Kidney glomerular epithelial cell (primary cell): ENCODE measurements around the gene PLIN3.
"Not testable (repeated sequence)": the region's sequence is repeated elsewhere in the genome, so short reads cannot be mapped to it uniquely, and the experiment has no call there.

Source experiments
- DNase-seq: peaks from one replicate; lab custom pipeline; 2025; lab: John Stamatoyannopoulos, UW

Gene PLIN3

DNA sequence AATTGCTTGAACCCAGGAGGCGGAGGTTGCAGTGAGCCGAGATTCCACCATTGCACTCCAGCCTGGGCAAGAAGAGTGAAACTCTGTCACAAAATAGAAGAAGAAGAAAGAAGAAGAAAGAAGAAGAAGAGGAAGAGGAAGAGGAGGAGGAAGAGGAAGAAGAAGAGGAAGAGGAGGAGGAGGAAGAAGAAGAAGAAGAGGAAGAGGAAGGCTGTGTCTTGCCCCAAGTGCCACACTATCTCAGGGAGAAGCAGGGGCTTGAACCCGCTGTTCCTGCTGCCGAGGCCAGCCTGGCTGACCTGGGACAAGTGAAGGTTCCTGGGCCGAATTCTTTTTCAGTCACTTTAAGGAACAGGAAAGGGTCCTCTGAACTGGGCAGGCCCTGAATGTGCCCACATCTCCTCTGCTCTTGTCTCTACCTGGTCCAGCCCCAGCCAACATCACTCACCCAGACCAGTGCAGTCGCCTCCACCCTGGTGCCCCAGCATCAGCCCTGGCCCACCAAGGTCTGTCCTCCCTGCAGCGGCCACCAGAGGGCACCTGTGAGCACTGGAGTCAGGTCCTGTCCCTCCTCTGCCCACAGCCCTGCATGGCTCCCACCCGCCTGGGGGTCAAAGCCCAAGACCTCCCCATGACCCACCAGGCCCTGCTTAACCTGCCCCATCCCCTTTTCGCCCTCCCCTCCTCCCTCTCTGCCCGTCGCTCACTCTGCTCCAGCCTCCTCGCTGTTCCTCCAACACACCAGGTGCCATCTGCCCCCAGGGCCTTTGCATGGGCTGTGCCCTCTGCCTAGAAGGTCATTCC, 55.9 kb downstream of the PLIN3 start:
- peak; percentile 40 for DNase-seq

DNA sequence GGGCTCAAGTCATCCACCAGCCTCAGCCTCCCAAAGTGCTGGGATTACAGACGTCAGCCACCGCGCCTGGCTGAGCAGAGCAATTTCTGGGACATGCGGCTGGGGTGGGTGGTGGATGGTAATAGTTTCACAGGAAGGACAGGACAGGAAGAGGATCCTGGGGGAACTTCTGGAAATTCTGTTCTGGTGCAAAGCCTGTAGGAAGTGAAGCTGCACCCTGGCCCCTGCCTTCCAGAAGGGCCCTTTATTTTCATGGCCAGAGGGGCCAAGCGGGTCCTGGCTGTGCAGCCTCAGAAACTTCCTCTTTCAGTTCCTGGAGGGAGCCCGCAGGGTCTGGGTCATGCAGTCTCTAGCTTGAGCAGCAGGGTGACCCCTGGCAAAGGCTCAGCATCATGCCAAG, 60.3 kb downstream of the PLIN3 start:
- DNase-seq: no peak

DNA sequence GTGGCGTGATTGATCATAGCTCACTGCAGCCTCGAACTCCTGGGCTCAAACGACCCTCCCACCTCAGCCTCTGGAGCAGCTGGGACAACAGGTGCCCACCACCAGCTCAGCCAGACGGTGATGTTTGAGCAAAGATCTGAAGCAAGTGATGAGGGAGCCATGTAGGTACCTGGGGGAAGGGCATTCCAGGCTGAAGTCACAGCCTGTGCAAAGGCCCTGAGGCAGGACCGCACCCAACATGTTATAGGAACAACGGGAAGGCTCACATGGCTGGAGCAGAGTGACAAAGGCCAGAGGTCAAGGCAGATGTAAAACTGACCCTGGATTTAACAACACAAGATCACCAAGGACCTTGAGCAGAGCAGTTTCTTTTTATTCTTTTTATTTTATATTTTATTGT, 61.1 kb downstream of the PLIN3 start:
- no peak for DNase-seq

DNA sequence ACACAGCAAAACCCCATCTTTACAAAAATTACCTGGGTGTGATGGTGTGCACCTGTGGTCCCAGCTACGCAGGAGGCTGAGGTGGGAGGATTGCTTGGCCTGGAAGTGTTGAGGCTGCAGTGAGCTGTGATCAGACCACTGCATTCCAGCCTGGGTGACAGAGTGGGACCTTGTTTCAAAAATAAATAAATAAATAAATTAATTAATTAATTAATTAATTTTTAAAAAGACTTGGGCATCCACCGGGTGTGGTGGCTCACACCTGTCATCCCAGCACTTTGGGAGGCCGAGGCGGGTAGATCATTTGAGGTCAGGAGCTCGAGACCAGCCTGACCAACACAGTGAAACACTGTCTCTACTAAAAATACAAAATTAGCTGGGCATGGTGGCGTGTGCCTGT, 62.3 kb downstream of the PLIN3 start:
- not testable (repeated sequence) for DNase-seq

DNA sequence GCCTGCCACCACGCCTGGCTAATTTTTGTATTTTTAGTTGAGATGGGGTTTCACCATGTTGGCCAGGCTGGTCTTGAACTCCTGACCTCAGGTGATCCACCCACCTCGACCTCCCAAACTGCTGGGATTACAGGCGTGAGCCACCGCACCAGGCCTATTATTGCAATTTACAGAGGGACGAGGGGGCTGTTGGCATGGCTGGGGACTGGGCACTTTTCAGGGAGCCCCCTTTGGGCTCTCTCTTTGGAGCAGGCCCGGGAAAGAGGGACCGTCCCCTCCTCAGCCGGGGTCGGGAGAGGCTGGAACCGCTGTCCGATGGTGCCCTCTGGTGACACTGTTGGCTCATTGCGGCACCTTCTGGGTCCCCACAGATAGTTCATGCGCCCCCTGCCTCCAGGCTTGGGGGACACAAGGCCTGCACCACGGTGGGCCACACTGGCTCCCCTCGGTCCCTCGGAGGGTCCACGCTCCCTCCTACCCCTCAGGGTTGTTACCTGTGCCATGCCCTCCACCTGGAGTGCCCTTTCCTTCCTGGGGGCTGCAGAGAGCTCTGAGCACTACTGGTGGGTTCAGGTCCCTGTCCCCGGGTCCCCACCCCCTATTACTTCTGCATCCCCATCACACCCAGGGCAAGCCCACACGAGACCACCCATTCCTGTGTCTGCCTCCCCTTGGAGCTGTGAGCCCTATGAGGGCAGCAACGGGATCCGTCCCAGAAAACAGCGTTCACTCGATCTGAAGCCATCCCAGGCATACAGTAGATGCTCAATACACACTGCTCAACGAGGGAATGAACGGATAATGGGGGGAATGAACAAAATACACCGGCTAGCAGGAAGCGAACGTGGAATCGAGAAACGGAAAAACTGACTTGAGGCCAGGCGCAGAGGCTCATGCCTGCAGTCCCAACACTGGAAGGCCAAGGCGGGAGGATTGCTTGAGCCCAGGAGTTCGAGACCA, 63.5 kb downstream of the PLIN3 start:
- DNase-seq: no peak

DNA sequence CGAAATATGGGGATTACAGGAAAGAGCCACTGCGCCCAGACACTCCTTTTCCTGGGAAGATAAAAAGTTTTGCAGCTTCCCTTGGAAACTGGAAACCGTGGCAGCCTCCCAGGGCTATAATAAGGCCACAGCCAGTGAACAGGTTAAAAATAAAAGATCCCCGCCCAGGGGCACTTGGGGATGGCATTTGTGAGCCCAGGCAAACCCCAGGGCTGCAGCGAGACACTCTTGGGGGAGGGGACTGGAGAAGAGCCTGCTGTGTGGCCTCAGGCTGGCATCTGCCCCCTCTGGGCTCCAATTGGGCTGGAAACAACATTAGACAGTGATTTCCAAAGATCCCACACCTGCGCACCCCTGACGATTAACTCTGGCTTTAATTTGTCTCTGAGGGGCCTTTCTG, 64.8 kb downstream of the PLIN3 start:
- no peak for DNase-seq

DNA sequence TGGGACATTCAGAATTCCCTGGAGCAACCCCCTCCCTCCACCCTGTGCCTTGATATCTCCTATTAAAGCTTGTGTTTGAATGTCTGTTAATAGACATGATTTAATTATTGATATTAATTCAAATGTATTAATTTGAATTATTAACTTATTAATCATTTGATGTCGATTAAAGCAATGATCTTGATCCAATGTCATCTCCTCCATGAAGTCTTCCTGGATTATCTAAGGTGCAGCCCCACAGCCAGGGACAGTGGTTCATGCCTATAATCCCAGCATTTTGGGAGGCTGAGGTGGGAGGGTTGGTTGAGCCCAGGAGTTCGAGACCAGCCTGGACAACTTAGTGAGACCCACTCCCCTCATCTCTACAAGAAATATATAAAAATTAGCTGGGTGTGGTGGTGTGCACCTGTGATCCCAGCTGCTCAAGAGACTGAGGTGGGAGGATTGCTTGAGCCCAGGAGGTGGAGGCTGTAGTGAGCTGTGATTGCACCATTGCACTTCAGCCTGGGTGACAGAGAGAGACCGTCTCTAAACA, 66.3 kb downstream of the PLIN3 start:
- no peak for DNase-seq

DNA sequence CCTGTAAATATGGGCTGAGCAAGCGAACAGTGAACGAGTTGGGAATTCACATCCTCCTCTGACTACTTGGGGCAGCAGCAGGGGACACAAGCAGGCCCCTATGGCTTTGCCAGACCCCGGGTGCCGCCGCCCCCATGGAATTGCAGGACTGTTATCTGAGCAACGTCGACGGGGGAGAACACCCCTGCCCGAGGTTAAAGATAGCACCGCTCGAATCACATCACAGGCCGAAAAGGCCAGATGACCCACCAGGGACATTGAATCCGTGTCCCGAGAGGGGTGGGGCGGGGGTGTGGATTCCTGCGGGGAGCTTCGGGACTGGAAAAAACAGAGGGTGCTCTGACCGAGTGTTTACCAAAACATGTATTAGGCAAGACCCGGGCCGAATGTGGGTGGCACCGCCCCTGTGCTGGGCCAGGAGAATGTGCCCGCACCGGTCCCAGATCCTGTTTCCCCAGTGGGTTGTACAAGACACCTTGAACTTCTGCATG, 66.8 kb downstream of the PLIN3 start:
- no peak for DNase-seq

DNA sequence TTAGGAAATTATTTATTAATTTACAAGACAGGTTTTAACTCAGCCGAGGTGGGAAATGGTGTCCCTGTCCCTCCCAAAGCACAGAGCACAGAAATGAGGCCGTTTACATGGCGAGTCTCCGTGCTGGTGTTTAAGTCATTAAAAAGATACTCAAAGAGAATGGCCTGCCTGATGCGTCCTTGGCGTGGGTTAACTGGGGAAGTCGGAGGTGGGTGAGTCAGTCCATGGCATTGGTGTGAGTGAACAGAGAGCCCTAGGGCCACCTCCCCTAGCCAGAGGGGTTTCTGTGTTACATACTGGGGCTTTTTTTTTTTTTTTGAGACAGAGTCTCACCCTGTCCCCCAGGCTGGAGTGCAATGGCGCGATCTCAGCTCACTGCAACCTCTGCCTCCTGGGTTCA, 72.1 kb downstream of the PLIN3 start:
- DNase-seq: no peak

DNA sequence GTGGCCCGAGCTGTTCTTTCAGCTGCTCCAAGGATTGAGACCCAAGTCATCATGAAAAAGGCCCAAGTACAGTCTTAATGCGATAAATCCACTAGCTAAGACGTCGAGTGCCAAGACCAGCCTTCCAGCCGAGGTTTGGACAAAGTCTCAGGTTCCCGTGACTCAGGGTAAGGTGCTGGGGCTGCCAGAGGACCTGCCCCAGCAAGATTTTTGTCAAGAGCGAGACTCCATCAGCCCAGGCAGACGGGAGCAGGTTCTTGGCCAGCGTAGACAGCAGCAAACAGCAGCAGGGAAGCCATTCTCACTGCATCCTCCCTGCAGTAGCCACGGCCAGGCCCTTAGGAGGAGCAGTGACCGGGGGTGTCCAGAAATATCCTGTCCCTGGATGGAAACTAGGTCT, 72.5 kb downstream of the PLIN3 start:
- DNase-seq: no peak

DNA sequence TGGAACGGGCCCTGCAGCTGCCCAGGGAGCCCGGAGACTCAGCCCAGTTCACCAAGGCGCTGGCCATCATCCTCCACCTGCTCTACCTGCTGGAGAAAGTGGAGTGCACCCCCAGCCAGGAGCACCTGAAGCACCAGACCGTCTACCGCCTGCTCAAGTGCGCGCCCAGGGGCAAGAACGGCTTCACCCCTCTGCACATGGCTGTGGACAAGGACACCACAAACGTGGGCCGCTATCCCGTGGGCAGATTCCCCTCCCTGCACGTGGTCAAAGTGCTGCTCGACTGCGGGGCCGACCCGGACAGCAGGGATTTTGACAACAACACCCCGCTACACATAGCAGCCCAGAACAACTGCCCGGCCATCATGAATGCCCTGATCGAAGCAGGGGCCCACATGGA, 74.2 kb downstream of the PLIN3 start:
- not testable (repeated sequence) for DNase-seq

DNA sequence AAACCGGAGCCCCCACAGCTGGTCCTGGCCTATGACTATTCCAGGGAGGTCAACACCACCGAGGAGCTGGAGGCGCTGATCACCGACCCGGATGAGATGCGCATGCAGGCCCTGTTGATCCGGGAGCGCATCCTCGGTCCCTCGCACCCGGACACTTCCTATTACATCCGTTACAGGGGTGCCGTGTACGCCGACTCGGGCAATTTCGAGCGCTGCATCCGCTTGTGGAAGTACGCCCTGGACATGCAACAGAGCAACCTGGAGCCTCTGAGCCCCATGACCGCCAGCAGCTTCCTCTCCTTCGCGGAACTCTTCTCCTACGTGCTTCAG, 74.6 kb downstream of the PLIN3 start:
- not testable (repeated sequence) for DNase-seq

DNA sequence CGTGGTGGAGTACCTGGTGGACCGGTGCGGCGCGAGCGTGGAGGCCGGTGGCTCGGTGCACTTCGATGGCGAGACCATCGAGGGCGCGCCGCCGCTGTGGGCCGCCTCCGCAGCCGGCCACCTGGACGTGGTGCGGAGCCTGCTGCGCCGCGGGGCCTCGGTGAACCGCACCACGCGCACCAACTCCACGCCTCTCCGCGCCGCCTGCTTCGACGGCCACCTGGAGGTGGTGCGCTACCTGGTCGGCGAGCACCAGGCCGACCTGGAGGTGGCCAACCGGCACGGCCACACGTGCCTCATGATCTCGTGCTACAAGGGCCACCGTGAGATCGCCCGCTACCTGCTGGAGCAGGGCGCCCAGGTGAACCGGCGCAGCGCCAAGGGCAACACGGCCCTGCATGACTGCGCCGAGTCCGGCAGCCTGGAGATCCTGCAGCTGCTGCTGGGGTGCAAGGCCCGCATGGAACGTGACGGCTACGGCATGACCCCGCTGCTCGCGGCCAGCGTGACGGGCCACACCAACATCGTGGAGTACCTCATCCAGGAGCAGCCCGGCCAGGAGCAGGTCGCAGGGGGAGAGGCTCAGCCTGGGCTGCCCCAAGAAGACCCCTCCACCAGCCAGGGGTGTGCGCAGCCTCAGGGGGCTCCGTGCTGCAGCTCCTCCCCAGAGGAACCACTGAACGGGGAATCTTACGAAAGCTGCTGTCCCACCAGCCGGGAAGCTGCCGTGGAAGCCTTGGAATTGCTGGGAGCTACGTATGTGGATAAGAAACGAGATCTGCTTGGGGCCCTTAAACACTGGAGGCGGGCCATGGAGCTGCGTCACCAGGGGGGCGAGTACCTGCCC, 75.2 kb downstream of the PLIN3 start:
- DNase-seq: not testable (repeated sequence)

DNA sequence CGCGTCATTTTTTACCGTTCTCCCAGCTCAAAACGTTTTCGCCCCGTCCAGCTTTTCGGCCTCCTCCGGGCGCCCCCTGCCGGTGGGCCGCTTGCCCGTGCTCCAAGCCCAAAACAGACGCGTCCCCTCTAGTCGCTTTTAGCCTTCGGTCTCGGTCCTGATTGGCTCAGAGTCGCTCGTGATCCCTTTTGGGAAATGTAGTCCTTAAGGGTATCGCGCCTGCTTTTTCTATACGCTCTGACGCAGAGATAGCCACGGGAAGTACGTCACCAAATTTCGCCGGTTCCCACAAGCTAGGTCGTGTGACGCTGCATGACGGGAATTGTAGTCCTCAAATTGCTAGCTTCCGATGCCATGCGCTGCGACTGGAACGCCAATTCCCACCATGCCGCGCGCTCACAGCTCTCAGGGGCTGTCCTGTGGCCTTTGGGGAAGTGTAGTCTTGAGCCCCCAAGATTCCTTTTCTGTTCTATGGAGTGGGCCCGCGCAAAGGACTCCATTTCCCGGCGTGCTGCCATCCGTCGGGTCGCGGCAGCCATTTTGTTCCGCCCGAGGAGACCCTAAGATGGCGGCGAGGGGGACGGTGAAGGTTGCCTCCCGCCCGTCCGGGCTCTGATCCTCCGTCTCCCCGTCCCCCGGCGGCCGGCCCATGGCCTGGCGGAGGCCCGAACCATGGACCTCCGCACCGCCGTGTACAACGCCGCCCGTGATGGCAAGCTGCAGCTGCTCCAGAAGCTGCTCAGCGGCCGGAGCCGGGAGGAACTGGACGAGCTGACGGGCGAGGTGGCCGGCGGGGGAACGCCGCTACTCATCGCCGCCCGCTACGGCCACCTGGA, 76.1 kb downstream of the PLIN3 start, which contains the start of gene FEM1A:
TSS of gene FEM1A (plus strand) at position 552 of the 836 bp plus-strand sequence. CDS start at position 673, 121 bp downstream.
- DNase-seq: peak; percentile 100
